HUDEP-2 (cell line): Measurements from ENCODE around the gene TNFRSF19.

Experiments used
- DNase-seq, 76 experiments: peaks; one replicate each; lab custom pipeline; 2025; ENCODE audit not compliant: unreplicated experiment in 76 of 76; lab: John Stamatoyannopoulos, UW

Gene TNFRSF19

DNA sequence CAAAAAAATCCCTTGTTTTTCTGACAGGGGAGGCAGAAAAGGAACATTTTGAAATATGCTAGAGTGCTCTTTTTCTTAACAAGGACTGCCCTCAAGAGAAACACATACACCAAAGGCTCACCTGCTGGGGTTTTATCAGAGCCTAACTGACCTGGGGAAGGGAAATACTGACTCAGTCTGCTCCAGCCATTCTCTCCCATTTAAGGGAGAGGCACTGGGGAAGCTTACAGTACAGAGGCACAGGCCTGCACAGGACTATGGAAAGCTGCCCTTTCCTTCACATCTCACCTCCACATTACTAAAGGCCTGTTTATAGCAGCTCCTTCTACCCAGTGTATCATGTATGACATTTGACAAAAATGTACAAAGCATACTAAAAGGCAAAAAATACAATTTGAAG, 30.3 kb downstream of the TNFRSF19 start:
- DNase-seq: no peak

DNA sequence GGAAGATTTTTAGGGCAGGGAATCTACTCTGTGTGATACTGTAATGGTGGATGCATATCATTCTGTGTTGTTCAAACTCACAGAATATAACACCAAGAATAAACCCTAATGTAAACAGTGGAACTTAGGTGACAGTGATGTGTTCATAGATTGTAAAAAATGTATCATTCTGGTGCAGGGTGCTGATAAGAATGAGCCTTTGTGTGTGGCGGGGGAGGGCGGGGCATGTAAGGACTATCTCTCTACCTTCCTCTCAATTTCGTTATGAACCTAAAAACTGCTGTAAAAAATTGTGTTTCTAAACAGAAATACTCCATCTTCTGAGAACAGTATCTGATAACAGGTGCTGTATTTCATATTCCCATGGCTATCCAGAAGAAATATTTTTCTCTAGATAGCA, 35.6 kb downstream of the TNFRSF19 start:
- peak in 39 of 76 experiments; percentile 2 to 64 (median 27) for DNase-seq

DNA sequence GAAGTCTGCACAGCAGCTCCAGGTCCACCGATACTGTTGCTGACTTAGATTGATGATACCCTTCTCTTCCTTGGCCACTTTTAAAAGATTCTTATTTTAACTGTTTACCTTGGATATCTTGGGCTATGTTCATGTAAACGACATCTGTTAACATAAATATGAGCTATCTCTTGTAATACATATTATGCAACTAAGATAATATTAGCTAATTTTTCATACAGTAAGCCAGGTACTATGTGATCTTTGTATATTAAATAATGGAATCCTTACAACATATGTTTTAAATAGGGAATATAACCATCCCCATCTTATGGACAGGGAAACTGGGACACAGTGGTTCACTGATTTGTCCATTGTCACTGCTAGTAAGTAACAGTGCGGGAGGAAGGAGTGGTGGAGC, 37.9 kb downstream of the TNFRSF19 start:
- no peak for DNase-seq

DNA sequence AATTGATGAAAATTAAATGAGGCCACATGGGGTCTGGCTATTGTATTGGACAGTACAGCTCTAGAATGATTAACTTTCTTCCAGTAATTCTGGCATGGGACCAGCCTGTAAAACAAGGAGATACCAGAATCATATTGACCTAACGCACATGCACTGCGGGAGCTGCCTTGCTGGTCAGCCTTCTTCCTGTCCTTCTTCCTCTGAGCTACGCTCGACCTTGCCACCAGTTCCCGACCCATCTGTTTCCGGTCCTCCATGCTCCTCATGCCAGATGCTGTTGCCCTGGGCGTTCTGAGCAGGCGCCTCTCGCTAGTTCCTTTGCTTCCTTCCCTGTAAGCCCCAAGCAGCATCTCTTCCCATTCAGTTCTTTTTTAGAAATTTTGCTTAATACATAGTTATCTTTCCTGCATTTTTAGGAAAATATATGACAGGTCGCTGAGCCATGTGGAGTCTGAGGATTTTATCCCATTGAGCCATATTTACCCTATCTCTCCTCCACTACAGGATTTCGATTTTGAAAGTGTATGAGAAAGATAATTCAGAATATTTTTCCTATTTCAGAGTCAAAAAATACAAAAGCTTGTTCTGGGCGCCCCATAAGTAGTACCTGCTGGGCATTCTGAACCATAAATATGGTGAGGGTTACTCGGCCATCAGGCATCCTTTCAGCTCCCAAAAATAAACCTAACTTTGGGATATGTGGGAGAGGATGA, 38.6 kb downstream of the TNFRSF19 start:
- DNase-seq: no peak

DNA sequence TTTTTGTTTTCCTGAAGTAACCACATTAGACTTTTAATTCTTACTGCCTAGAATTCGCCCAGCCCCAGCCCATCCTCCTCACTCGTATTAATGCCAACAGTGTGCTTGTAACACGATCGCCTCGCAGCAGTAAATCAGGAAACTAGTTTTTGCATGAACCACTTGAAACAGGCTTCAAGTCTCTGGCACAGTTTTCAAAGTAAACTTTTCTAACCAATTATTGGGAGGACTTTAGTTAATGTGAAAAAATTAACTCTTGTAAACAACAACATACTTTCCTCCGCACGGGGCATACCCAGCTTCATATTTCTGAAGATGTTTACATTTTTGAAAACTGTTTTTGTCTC, 39.2 kb downstream of the TNFRSF19 start:
- no peak for DNase-seq

DNA sequence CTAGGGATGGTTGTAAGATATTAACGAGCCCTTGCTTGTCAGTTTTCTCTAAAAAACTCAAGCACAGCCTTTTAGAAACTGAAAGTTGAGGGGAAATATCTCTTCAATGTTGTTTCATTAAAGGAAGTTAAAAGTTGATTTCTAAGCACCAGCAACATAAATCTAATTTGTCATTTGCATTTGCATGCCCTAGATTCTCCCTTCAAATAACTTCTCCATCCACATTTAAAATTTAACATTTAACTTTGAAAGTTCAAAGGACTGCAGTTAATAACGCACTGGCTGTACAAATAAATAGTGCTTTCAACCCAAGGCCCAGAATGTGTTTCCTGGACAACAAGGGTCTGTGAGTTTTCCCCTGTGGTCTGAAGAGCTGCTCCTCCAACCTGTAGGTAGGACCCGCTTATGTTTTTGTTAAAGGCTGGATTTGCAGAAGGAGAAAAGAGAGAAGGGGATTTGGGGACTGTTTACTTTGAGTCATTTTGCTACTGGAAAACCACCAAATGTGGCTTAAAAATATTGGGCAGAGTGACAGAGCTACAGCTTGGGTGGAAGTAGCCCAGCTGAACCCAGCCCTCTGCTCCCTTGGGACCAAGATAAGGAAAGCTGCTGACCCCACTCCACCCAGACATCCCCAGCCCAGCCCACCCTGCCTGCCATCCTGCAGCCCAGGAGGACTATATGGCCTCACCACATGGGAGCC, 39.8 kb downstream of the TNFRSF19 start:
- DNase-seq: peak in 6 of 76 experiments; percentile 7 to 14 (median 10)

DNA sequence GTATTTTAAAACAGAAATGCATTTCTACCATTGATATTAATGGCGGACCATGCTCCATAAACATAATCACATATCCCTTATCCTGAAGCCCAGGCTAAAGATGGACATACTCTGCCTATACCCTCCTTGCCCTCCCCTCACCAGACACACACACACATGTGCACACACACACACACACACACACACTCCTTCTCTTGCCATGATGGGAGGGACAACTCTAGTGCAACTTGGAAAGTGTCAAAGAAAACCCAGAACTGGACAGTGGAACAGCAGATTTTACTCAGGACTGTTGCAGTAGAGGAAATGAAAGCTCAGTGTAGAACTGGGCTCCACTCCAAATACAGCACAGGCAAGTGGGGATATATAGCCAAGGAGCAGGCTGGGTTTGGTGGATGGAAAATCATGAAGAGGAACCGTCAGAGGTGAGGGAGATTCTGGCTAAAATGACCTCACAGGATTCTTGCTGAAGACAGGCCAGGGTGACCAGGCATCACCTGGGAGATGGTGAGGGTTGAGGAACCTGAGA, 40.8 kb downstream of the TNFRSF19 start:
- no peak for DNase-seq

DNA sequence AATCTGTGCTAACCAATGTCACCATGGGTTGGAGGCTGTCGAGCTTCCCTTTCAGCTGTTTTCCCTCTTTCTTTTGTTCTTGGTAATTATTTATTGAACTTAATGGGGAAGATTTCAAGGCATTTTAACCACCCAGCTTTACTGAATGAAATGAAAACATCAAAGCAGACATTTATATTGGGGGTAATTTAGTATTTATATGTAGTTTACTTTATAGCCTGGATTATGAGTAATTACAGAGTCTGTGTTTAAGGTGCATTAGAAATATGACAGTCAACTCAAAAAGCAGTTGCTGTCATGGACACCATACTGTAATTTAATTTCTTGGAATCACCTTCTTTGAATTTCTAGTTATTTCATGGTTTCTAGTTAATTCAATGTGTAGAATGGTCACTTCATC, 42.0 kb downstream of the TNFRSF19 start:
- DNase-seq: no peak

DNA sequence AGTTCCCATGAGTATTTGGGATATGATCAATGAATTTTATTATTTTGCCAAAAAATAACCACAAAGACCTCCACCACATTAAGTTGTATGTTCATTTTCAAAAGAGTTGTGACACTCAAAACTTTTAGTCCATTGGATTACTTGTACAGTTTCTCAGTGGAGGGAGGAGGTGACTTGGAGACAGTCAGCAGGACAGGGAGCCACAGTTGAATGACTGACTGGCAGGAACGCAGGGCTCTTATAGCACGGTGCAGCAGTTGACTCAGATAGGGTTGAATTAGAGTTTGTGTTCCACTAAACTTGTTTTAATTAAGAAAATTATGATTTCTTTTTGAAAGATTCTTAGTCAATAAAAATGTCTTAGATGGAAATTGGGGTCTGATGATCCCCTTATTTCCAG, 42.5 kb downstream of the TNFRSF19 start:
- DNase-seq: no peak

DNA sequence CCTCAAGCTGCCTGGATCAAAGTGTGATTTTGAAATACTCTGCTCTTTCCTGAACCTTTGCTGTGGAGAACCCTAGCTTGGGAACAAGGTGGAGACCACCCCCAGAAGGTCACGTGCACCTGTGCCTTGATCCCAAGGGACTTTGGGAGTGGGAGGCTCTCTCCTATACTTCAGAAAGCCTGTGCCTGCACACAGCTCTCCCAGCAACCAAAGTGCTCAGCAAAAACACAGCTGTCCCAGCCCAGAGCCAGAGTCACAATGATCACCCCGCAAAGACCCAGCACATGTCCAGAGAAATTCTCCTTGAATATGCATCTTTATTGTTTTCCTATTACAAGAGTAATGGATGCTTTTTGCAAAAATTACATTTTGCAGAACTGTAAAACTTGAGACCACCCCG, 43.4 kb downstream of the TNFRSF19 start:
- no peak for DNase-seq

DNA sequence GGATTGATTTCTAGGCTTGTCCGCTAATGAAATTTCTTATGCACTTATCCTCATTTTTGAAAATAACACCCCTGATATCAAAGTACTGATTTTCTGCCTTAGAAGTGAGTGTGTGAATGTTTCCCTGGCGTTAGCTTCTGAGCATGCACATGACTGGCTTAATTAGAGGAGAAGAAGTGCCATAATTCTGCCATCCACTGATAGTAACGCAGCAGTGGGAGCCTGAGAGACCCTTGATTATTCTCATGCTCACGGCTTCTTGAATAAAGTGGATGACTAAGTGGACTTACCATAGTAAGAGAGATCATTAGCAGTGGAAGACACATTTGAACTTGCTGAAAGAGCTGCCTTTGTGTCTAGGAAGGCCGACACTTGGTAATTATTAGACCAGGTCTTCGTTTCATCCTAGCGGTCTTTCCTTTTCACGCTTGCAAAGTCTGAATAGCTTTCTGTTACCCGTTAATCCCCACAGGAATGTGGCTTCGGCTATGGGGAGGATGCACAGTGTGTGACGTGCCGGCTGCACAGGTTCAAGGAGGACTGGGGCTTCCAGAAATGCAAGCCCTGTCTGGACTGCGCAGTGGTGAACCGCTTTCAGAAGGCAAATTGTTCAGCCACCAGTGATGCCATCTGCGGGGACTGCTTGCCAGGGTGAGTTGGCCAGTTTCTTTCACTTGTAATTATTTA, 45.3 kb downstream of the TNFRSF19 start:
- no peak for DNase-seq

DNA sequence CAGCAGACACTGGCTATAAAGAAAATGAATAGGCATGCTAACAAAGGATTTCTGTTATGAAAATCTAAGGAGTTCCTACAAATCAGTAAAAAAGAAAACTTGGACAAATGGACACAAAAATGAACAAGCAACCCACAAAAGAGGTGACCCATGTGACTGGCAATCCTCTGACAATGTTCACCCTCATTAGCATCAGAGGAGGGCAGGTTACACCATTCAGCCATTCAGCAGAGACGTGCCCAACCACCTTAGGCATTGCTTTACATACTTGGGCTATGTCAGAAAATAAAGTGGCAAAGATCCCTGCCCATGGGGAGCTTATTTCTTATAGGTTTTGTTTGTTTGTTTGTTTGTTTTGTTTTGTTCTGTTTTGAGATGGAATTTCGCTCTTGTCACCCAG, 46.0 kb downstream of the TNFRSF19 start:
- DNase-seq: no peak

DNA sequence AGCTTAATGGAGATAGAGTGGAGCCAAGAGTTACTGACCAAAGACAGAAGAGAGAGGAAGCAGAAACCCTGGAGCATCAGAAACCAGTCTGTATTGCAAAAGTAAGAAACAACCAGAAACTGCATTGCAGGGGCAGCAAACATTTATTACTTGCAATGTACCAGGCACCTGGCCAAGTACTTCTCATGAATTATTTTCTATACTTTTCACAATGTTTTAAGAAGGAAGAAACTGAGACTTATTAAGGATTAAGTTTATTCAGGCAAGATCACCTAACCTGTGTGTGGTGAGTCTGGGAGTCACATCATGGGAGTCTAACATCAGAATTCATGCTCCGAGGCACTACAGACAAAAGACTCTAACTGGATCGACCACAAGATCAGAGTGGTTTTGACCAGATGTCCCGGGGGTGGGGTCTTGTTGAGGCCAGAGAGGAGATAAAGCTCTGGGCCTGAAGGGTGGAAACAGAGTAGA, 47.4 kb downstream of the TNFRSF19 start:
- DNase-seq: peak in 36 of 76 experiments; percentile 1 to 64 (median 22)

DNA sequence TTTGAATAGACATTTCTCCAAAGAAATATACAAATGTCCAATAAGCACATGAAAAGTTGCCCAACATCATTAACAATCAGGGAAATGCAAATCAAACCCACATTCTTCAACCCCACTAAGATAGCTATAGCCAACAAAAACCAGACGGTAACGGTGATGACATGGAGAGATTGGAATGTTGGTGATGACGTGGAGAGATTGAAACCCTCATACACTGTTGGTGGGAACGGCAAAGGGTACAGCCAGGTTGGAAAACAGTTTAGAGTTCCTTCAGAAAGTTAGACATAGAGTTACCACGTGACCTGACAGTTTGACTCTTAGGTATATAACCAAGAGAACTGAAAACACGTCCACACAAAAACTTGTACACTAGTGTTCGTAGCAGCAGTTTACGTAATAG, 48.1 kb downstream of the TNFRSF19 start:
- DNase-seq: no peak

DNA sequence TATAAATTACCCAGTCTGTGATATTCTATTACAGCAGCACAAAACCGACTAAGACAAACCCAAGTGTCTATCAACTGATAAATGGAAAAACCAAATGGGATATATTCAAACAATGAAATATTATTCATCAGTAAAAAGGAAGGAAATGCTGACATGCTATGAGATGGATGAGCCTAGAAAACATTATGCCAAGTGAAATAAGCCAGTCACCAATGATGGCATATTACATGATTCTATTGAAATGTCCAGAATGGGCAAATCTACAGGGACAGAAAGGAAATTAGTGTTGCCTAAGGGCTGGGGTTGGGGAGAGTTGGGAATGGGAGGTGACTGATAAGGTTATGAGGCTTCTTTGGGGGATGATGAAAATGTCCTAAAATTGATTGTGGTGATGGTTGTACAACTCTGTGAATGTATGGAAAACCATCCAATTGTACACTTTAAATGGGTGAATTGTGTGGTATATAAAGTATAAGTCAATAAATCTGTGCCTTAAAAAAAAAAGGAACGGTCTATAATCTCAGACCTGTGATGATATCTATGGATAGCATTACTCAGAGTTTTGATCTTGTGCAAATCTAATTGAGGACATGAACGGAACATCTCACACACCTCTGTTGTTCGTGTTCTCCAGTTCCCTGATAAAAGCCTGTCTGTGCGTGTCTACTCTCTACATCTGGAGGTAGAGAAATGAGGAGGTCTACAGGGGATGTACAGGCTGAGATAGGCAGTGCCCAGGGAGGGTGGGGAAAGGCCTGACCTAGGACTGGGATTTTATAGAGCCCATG, 49.0 kb downstream of the TNFRSF19 start:
- DNase-seq: no peak

DNA sequence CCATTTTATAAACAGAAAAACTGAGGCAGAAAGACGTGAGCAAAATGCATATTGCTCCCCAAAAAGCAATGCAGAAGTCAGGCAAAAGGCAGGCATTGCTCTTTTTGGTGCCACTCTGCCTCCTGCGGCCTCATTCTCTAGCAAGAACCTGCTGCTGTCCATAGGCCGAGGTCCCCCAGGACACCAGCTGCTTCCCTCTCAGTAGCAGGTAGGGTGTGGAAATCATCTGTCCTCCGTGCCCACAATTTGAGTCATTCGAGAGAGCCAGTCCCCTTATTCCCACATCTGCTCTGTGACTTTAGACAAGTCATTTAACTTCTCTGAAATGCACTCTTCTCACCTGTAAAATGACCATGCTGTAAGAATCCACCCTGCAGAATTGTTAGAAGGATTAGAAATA, 50.0 kb downstream of the TNFRSF19 start:
- no peak for DNase-seq

DNA sequence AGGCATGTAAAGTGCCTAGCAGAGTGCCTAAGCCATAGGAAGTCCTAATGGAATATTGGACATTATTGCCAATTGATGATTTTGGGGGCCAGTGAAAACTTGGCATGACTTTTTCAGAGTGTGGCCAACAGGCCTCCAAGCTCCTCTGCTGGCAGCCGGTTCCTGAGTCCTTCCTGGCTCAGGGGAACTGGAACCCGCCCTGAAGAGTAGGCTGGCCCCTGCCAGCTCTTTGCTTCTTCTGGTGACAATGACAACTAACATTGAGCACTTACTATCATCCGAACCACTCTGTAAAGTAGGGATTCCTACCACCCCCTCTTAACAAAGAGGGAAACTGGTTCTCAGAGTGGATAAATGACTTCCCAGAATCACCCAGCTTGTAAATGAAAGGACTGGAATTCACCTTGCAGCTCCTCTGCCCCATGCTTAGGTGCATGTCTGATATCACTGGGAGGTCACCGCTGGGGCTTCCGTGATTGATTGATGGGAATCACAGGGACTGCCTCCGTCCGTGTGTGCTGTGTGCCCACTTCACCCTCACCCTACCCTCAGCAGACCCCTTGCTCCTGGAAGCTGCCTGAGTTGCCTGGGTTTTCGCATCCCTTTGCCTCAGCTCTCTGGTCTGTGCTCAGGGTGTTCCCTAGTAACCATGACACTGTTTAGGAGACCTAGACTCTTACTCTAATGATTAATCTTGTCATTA, 50.6 kb downstream of the TNFRSF19 start:
- no peak for DNase-seq

DNA sequence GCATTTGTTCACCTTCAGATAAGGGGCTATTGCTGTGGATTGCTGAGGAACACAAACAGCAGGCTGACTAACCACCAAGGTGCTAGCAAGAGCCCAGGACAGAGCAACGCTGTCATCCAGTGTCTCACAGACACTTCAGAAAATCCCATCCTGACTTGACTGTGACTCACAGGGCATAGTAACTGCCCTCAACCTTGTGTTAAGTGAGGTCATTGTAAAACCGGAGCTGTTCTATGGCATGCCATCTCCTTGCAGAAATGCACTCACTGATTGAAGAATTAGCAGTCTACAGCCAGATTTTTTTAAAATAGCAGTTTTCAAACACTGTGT, 51.1 kb downstream of the TNFRSF19 start:
- no peak for DNase-seq

DNA sequence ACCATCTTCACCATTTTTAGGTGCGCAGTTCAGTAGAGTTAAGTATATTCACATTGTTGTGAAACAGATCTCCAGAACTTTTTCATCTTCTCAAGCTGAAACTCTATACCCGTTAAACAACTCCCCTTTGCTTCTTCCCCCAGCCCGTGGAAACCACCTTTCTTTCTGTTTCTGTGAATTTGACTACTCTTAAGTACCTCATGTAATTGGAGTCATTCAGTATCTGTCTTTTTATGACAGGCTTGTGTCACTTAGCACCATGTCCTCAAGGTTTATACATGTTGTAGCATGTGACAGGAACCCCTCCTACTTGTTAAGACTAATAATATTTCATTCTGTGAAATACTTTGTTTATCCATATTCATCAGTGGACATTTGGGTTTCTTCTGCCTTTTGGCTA, 52.8 kb downstream of the TNFRSF19 start:
- DNase-seq: no peak

DNA sequence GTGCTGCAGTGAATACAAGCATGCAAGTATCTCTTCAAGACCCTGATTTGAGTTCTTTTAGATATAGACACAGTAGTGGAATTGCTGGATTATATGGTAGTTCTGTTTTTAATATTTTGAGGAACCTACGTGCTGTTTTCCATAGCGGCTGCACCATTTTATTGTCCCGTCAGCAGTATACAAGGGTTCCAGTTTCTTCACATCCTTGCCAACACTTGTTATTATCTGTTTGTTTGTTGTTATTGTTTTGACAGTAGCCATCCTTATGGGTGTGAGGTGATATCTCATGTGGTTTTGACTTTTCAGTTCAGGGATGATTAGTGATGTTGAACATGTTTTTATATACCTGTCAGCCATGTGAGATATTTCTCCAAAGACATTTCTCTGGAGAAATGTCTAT, 53.2 kb downstream of the TNFRSF19 start:
- no peak for DNase-seq
